WTC11 (cell line): Measurements from ENCODE around the gene TTC39C. TPM values are rescaled to one million over a fixed set of nuclear protein-coding genes. Genes with fewer than 3 reads are reported as not detected.

Experiments
- ATAC-seq: fragments of 200-7000 bp; cut with Tn5 transposase; 2 replicates; pipeline ENCODE4 v1.10.0; 2021; ENCODE audit warnings: mild to moderate bottlenecking, moderate library complexity
- CTCF ChIA-PET: fragments of 300-600 bp; sonication (Branson Sonifier 250); formaldehyde crosslinking; loops from one replicate; lab custom pipeline; 2021; ENCODE audit warnings: antibody characterized with exemption; lab: Charles Lee
- POLR2A ChIA-PET: fragments of 350-600 bp; sonication (Branson Sonifier 250); formaldehyde crosslinking; loops from one replicate; lab custom pipeline; 2021; ENCODE audit warnings: antibody characterized with exemption; lab: Charles Lee
- DNase-seq: peaks from one replicate; pipeline ENCODE4 v3.0.0; 2021; ENCODE audit warnings: low spot score
- H3K27ac Mint-ChIP-seq: 2 replicates; pipeline ENCODE4 v1.8.0; 2021; ENCODE audit warnings: mixed read lengths
- H3K27me3 Mint-ChIP-seq: 2 replicates; pipeline ENCODE4 v1.8.0; 2021; ENCODE audit warnings: low read depth, mild to moderate bottlenecking, moderate library complexity, mixed read lengths
- H3K36me3 Mint-ChIP-seq: 2 replicates; pipeline ENCODE4 v1.8.0; 2021; ENCODE audit warnings: mixed read lengths
- H3K4me1 Mint-ChIP-seq: 2 replicates; pipeline ENCODE4 v1.8.0; 2022; ENCODE audit warnings: mixed read lengths
- H3K4me3 Mint-ChIP-seq: 2 replicates; pipeline ENCODE4 v1.8.0; 2021; ENCODE audit warnings: mild to moderate bottlenecking, moderate library complexity, mixed read lengths
- H3K9me3 Mint-ChIP-seq: 2 replicates; pipeline ENCODE4 v1.8.0; 2021; ENCODE audit warnings: mixed read lengths
- AR ChIP-seq: fragments of 250-450 bp; sonication (Bioruptor Pico); IDR thresholded peaks from 2 replicates; pipeline ENCODE4 v1.9.0; 2021; ENCODE audit warnings: mild to moderate bottlenecking
- ARID4B ChIP-seq: sonication (generic); formaldehyde crosslinking; IDR thresholded peaks from 2 replicates; pipeline ENCODE4 v1.8.0; 2023; ENCODE audit warnings: missing genetic modification reagents, mild to moderate bottlenecking, borderline replicate concordance
- ATF1 ChIP-seq: sonication (generic); formaldehyde crosslinking; IDR thresholded peaks from 2 replicates; pipeline ENCODE4 v1.8.1; 2023; ENCODE audit warnings: mild to moderate bottlenecking, moderate library complexity, missing genetic modification reagents
- ATF2 ChIP-seq: sonication (generic); formaldehyde crosslinking; IDR thresholded peaks from 2 replicates; pipeline ENCODE4 v1.8.1; 2022; ENCODE audit warnings: low read depth, missing genetic modification reagents, borderline replicate concordance
- CDX4 ChIP-seq: fragments of 250-450 bp; sonication (Bioruptor Pico); IDR thresholded peaks from 2 replicates; pipeline ENCODE4 v1.9.0; 2021; ENCODE audit warnings: moderate library complexity, mild to moderate bottlenecking, inconsistent platforms, borderline replicate concordance
- CREB1 ChIP-seq: sonication (generic); formaldehyde crosslinking; IDR thresholded peaks from 2 replicates; pipeline ENCODE4 v1.8.0; 2023; ENCODE audit warnings: mild to moderate bottlenecking, missing genetic modification reagents
- FOXJ3 ChIP-seq: sonication (generic); formaldehyde crosslinking; IDR thresholded peaks from 2 replicates; pipeline ENCODE4 v1.9.0; 2021; ENCODE audit warnings: missing genetic modification reagents, mild to moderate bottlenecking, borderline replicate concordance
- IRF1 ChIP-seq: sonication (generic); formaldehyde crosslinking; IDR thresholded peaks from 2 replicates; pipeline ENCODE4 v1.8.0; 2023; ENCODE audit warnings: missing genetic modification reagents
- JUN ChIP-seq: sonication (generic); formaldehyde crosslinking; IDR thresholded peaks from 2 replicates; pipeline ENCODE4 v1.8.0; 2023; ENCODE audit warnings: mild to moderate bottlenecking, missing genetic modification reagents
- KAT7 ChIP-seq: sonication (generic); formaldehyde crosslinking; IDR thresholded peaks from 2 replicates; pipeline ENCODE4 v1.8.1; 2023; ENCODE audit warnings: missing genetic modification reagents, mild to moderate bottlenecking, borderline replicate concordance
- NR1H2 ChIP-seq: sonication (generic); formaldehyde crosslinking; IDR thresholded peaks from 2 replicates; pipeline ENCODE4 v1.9.0; 2021; ENCODE audit warnings: mild to moderate bottlenecking, moderate library complexity, missing genetic modification reagents
- OVOL2 ChIP-seq: fragments of 250-450 bp; sonication (Bioruptor Pico); IDR thresholded peaks from 2 replicates; pipeline ENCODE4 v1.9.0; 2021; ENCODE audit warnings: mild to moderate bottlenecking, borderline replicate concordance
- RELA ChIP-seq: sonication (generic); formaldehyde crosslinking; IDR thresholded peaks from 2 replicates; pipeline ENCODE4 v1.8.1; 2022; ENCODE audit warnings: missing genetic modification reagents, mild to moderate bottlenecking, borderline replicate concordance
- RORB ChIP-seq: fragments of 250-450 bp; sonication (Bioruptor Pico); IDR thresholded peaks from 2 replicates; pipeline ENCODE4 v1.9.0; 2021; ENCODE audit warnings: mild to moderate bottlenecking
- SOX15 ChIP-seq: fragments of 250-450 bp; sonication (Bioruptor Pico); IDR thresholded peaks from 2 replicates; pipeline ENCODE4 v1.9.0; 2021; ENCODE audit warnings: mild to moderate bottlenecking
- TCF7 ChIP-seq: sonication (generic); formaldehyde crosslinking; IDR thresholded peaks from 2 replicates; pipeline ENCODE4 v1.8.0; 2022; ENCODE audit warnings: mild to moderate bottlenecking, low read depth, missing genetic modification reagents, moderate library complexity
- TEAD1 ChIP-seq: sonication (generic); formaldehyde crosslinking; IDR thresholded peaks from 2 replicates; pipeline ENCODE4 v1.8.0; 2022; ENCODE audit warnings: mild to moderate bottlenecking, missing genetic modification reagents
- TEAD4 ChIP-seq: sonication (generic); formaldehyde crosslinking; IDR thresholded peaks from 2 replicates; pipeline ENCODE4 v1.8.0; 2022; ENCODE audit warnings: mild to moderate bottlenecking, missing genetic modification reagents
- ZBTB43 ChIP-seq: sonication (generic); formaldehyde crosslinking; IDR thresholded peaks from 2 replicates; pipeline ENCODE4 v1.8.1; 2023; ENCODE audit warnings: mild to moderate bottlenecking, missing genetic modification reagents
- ZMAT4 ChIP-seq: fragments of 250-450 bp; sonication (Bioruptor Pico); IDR thresholded peaks from 2 replicates; pipeline ENCODE4 v1.9.0; 2021; ENCODE audit warnings: mild to moderate bottlenecking
- ZNF263 ChIP-seq: sonication (generic); formaldehyde crosslinking; IDR thresholded peaks from 2 replicates; pipeline ENCODE4 v1.8.1; 2022; ENCODE audit warnings: low read depth, mild to moderate bottlenecking, moderate library complexity, missing genetic modification reagents
- ZNF423 ChIP-seq: fragments of 250-450 bp; sonication (Bioruptor Pico); IDR thresholded peaks from 2 replicates; pipeline ENCODE4 v2.1.2; 2022; ENCODE audit warnings: mild to moderate bottlenecking, moderate library complexity
- total RNA-seq: library from RNA; stranded (reverse); gene quantifications from 3 replicates; pipeline ENCODE4 v1.2.3, GENCODE V29; 2021

TTC39C gene
- total RNA-seq, 1 experiment from 2014 or later: 57.3 TPM

- no peak for TF ChIP-seq ARID4B (CRISPR knock-in tag)
- no peak for TF ChIP-seq OVOL2 (CRISPR knock-in tag)
- TF ChIP-seq NR1H2: no peak
- TF ChIP-seq FOXJ3: no peak
- no peak for TF ChIP-seq RORB (CRISPR knock-in tag)
- no peak for TF ChIP-seq ATF2
- no peak for TF ChIP-seq KAT7 (CRISPR knock-in tag)
- TF ChIP-seq JUN (CRISPR knock-in tag): no peak
- TF ChIP-seq ZNF263 (CRISPR knock-in tag): no peak
- TF ChIP-seq ZMAT4: no peak
- no peak for TF ChIP-seq SOX15 (CRISPR knock-in tag)
- TF ChIP-seq ZNF423: no peak
- no peak for TF ChIP-seq CDX4 (CRISPR knock-in tag)
Measured at GRCh38 chr18:24083550-24083949, 69.0 kb downstream of the TTC39C start (continued).

- POLR2A ChIA-PET: no interaction called here
- CTCF ChIA-PET: no interaction called here
Measured at GRCh38 chr18:24086082-24086481, 71.5 kb downstream of the TTC39C start.

More at GRCh38 chr18:24086082-24086481, 71.5 kb downstream of the TTC39C start:
- H3K27ac Mint-ChIP-seq: no peak overlapping the region
- no peaks in the 10 kb centered on the region for H3K4me1 Mint-ChIP-seq
- no peak for DNase-seq
- peaks cover 17% of the 10 kb centered on the region for H3K36me3 Mint-ChIP-seq
- no peak for ATAC-seq
- no peak overlapping the region for H3K4me3 Mint-ChIP-seq
- no peaks in the 10 kb centered on the region for H3K27me3 Mint-ChIP-seq
- TF ChIP-seq CREB1 (no peak), ZBTB43 (CRISPR knock-in tag) (no peak), ATF1 (CRISPR knock-in tag) (no peak), IRF1 (no peak), TEAD1 (no peak), AR (CRISPR knock-in tag) (no peak), TEAD4 (CRISPR knock-in tag) (no peak), TCF7 (CRISPR knock-in tag) (no peak), RELA (CRISPR knock-in tag) (no peak), ZNF263 (CRISPR knock-in tag) (no peak)
- no peaks in the 10 kb centered on the region for H3K9me3 Mint-ChIP-seq
